ENCODE results near the gene SENP8. TPM values are rescaled to one million over a fixed set of nuclear protein-coding genes. Genes with fewer than 3 reads are reported as not detected.

The SENP8 gene
- total and polyA plus RNA-seq, 4 donors, result 5.1 to 6.7 (median 6.0) TPM

DNA sequence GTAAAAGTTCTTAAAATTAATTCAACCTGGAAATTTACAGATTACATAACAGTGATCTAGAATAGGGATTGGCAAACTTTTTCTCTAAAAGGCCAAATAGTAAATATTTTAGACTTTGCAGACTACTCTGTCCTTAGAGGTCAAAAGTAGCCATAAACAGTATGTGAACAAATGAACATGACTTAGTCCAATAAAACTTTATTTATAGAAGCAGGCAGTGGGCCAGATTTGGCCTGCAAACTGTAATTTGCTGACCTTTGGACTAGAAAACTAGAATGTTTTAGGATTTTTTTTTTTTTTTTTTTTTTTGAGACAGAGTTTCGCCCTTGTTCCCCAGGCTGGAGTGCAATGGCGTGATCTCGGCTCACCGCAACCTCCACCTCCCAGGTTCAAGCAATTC lies 12.1 kb downstream of the SENP8 start:
- WGBS (ENCODE audit: insufficient coverage), result 100% methylated on average over 4 of the region's 4 CpGs
- Histone ChIP-seq H3K27me3 (ENCODE audit: control insufficient read depth, insufficient read depth, low read length) (no peaks in the 10 kb centered on the region), H3K9me3 (ENCODE audit: control insufficient read depth, insufficient read depth, low read length) (no peaks in the 10 kb centered on the region), H3K4me1 (ENCODE audit: control insufficient read depth, insufficient read depth, low read length) (no peaks in the 10 kb centered on the region), H3K36me3 (ENCODE audit: control insufficient read depth, insufficient read depth, low read length) (no peaks in the 10 kb centered on the region), H3K27ac (ENCODE audit: low read depth, low read length) (no peak overlapping the region), H3K4me3 (ENCODE audit: low read depth, low read length) (no peak overlapping the region)
- DNase-seq (ENCODE audit: low read depth in 4 of 6, low spot score in 6 of 6), result no peak

DNA sequence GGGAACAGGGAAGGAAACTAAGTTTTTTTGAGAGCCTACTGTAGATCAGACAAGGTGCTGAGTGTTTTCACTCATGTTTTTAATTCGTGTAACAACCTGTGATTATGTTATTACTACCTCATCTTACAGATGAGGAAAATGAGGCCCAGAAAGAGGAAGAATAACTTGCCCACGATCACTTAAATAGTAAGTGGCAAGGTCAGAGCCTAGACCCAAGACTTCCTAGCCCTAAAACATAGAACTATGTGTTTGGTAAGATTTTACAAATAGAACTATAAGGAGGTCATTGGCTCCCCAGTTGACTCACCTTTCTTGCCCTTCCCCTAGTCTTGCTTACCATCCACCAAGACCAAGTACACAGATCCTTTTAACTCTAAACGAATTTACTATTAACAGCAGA lies 13.7 kb downstream of the SENP8 start:
- WGBS (ENCODE audit: insufficient coverage), result no CpG with 5 or more reads among the region's 3 CpGs
- H3K36me3 ChIP-seq (ENCODE audit: control insufficient read depth, insufficient read depth, low read length), result no peaks in the 10 kb centered on the region
- H3K27ac ChIP-seq (ENCODE audit: low read depth, low read length), result no peak overlapping the region
- no peaks in the 10 kb centered on the region for H3K4me1 ChIP-seq (ENCODE audit: control insufficient read depth, insufficient read depth, low read length)
- DNase-seq (ENCODE audit: low read depth in 4 of 6, low spot score in 6 of 6), result no peak
- no peaks in the 10 kb centered on the region for H3K27me3 ChIP-seq (ENCODE audit: control insufficient read depth, insufficient read depth, low read length)
- H3K9me3 ChIP-seq (ENCODE audit: control insufficient read depth, insufficient read depth, low read length), result no peaks in the 10 kb centered on the region
- no peak overlapping the region for H3K4me3 ChIP-seq (ENCODE audit: low read depth, low read length)

DNA sequence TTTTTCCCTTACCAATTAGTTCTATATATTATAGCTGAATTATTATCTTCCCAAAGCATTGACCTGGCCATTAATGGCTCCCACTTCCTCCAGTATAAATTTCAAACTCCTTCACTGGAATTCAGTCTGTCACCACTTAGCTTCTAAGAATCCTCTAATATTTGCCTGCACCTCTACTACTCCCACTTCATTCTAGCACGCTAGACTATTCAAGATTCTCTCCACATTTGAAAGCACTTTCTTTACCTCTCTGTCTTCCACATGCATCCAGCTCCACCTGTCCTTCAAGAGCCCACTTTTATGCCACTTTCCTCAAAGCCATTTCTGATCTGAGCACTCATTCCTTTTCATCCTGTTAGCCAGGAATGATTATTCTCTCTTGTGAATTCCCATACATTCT lies 15.0 kb downstream of the SENP8 start:
- no peaks in the 10 kb centered on the region for H3K27me3 ChIP-seq (ENCODE audit: control insufficient read depth, insufficient read depth, low read length)

DNA sequence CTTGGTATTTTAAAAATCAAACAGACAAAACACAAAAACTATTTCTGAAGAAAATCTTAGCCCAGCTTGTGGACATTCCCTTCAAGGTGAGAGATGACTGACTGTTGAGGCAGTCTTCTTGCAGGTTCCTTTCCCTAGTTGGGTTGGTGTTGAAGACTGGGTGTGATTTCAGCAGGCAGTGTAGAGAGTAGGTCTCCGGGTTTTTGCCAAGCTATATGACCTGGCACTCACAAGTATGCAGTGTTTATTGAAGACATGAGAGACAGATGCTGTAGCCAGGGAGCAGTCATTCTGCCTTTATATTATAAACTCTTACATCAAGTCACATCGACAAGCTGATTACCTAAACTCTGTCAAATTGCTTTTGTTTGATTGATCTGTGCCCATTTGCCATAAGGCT lies 17.5 kb downstream of the SENP8 start:
- Histone ChIP-seq H3K4me3 (ENCODE audit: low read depth, low read length) (no peak overlapping the region), H3K27me3 (ENCODE audit: control insufficient read depth, insufficient read depth, low read length) (no peaks in the 10 kb centered on the region), H3K27ac (ENCODE audit: low read depth, low read length) (no peak overlapping the region), H3K36me3 (ENCODE audit: control insufficient read depth, insufficient read depth, low read length) (no peaks in the 10 kb centered on the region), H3K9me3 (ENCODE audit: control insufficient read depth, insufficient read depth, low read length) (no peaks in the 10 kb centered on the region), H3K4me1 (ENCODE audit: control insufficient read depth, insufficient read depth, low read length) (no peaks in the 10 kb centered on the region)
- WGBS (ENCODE audit: insufficient coverage), result no CpG with 5 or more reads among the region's 2 CpGs
- DNase-seq (ENCODE audit: low read depth in 4 of 6, low spot score in 6 of 6), result peak in 1 of 6 donors; percentile 24

More for the DNA sequence above, 15.0 kb downstream of the SENP8 start:
- Histone ChIP-seq H3K36me3 (ENCODE audit: control insufficient read depth, insufficient read depth, low read length) (no peaks in the 10 kb centered on the region), H3K9me3 (ENCODE audit: control insufficient read depth, insufficient read depth, low read length) (no peaks in the 10 kb centered on the region), H3K4me3 (ENCODE audit: low read depth, low read length) (no peak overlapping the region), H3K4me1 (ENCODE audit: control insufficient read depth, insufficient read depth, low read length) (no peaks in the 10 kb centered on the region), H3K27ac (ENCODE audit: low read depth, low read length) (no peak overlapping the region)
- no peak for DNase-seq (ENCODE audit: low read depth in 4 of 6, low spot score in 6 of 6)
- WGBS (ENCODE audit: insufficient coverage), result 100% methylated on average over 1 of the region's 1 CpG

DNA sequence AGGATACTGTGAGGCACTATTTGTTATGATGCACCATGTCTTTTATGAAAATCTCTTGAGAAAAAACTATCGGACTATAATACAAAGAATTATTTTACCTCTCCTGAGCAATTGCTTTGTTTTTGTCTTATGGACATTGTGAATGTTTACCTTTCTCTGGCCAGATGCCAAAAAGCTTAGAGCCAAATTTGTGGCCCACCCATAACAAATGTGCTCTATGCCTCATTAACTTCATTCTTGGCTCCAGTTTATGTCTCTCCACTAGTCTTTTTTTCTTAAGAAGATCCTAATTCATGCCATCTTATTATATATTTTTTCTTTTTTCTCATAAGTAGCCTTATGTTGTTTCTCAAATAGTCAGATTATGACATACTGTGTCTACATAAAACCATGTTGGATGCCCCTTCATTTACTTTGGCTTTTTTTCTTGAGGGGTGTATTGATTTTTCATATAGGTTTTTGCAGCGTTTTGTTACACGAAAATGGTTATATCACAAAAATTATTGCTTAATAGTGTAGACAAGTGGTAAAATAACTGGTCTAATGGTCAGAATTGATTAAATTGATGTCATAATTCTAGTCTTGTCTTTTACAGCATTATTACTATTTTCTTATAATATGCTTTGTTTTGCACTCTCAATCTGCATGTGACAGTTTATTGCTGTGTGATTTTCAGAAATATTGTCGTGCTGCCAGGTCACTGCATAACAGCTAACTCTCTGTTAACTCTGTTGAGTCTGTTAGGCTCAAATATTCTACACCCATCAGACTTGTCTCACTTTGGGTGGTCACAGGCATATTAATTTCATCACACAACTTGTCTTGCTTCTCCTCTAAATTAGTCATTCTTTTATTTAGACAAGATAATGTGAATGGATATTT lies 18.2 kb downstream of the SENP8 start:
- no peak overlapping the region for H3K27ac ChIP-seq (ENCODE audit: low read depth, low read length)
- WGBS (ENCODE audit: insufficient coverage), result 40% methylated on average over 1 of the region's 4 CpGs

DNA sequence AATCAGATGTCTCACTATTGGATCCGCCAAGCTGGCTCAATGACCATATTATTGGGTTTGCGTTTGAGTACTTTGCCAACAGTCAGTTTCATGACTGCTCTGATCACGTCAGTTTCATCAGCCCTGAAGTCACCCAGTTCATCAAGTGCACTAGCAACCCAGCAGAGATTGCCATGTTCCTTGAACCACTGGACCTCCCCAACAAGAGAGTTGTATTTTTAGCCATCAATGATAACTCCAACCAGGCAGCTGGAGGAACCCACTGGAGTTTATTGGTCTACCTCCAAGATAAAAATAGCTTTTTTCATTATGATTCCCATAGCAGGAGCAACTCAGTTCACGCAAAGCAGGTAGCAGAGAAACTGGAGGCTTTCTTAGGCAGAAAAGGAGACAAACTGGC lies 21.5 kb downstream of the SENP8 start:
- no peak for DNase-seq (ENCODE audit: low read depth in 4 of 6, low spot score in 6 of 6)
- no peaks in the 10 kb centered on the region for H3K4me1 ChIP-seq (ENCODE audit: control insufficient read depth, insufficient read depth, low read length)
- WGBS (ENCODE audit: insufficient coverage), result 98% methylated on average over 3 of the region's 4 CpGs
- H3K36me3 ChIP-seq (ENCODE audit: control insufficient read depth, insufficient read depth, low read length), result no peaks in the 10 kb centered on the region
- H3K27me3 ChIP-seq (ENCODE audit: control insufficient read depth, insufficient read depth, low read length), result no peaks in the 10 kb centered on the region
- H3K4me3 ChIP-seq (ENCODE audit: low read depth, low read length), result no peak overlapping the region
- no peaks in the 10 kb centered on the region for H3K9me3 ChIP-seq (ENCODE audit: control insufficient read depth, insufficient read depth, low read length)
- H3K27ac ChIP-seq (ENCODE audit: low read depth, low read length), result no peak overlapping the region

More for the DNA sequence above, 18.2 kb downstream of the SENP8 start:
- DNase-seq (ENCODE audit: low read depth in 4 of 6, low spot score in 6 of 6), result peak in 2 of 6 donors; percentile 28 to 33
- Histone ChIP-seq H3K9me3 (ENCODE audit: control insufficient read depth, insufficient read depth, low read length) (no peaks in the 10 kb centered on the region), H3K4me1 (ENCODE audit: control insufficient read depth, insufficient read depth, low read length) (no peaks in the 10 kb centered on the region), H3K4me3 (ENCODE audit: low read depth, low read length) (no peak overlapping the region), H3K36me3 (ENCODE audit: control insufficient read depth, insufficient read depth, low read length) (no peaks in the 10 kb centered on the region), H3K27me3 (ENCODE audit: control insufficient read depth, insufficient read depth, low read length) (no peaks in the 10 kb centered on the region)

DNA sequence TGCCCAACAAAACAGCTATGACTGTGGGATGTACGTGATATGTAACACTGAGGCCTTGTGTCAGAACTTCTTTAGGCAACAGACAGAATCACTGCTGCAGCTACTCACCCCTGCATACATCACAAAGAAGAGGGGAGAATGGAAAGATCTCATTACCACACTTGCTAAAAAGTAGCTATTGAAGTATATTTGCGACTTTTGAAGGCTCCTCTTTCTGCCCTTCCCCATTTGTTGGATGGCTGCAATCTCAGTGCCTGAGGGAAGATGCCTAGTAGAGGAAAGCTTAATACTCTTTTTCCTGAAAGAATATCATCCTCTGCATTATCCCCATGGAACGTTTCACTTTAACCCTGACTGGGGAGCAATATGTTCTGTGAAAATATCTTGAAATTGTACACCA lies 21.9 kb downstream of the SENP8 start:
- no CpG with 5 or more reads among the region's 3 CpGs for WGBS (ENCODE audit: insufficient coverage)
- Histone ChIP-seq H3K9me3 (ENCODE audit: control insufficient read depth, insufficient read depth, low read length) (no peaks in the 10 kb centered on the region), H3K27ac (ENCODE audit: low read depth, low read length) (no peak overlapping the region)

DNA sequence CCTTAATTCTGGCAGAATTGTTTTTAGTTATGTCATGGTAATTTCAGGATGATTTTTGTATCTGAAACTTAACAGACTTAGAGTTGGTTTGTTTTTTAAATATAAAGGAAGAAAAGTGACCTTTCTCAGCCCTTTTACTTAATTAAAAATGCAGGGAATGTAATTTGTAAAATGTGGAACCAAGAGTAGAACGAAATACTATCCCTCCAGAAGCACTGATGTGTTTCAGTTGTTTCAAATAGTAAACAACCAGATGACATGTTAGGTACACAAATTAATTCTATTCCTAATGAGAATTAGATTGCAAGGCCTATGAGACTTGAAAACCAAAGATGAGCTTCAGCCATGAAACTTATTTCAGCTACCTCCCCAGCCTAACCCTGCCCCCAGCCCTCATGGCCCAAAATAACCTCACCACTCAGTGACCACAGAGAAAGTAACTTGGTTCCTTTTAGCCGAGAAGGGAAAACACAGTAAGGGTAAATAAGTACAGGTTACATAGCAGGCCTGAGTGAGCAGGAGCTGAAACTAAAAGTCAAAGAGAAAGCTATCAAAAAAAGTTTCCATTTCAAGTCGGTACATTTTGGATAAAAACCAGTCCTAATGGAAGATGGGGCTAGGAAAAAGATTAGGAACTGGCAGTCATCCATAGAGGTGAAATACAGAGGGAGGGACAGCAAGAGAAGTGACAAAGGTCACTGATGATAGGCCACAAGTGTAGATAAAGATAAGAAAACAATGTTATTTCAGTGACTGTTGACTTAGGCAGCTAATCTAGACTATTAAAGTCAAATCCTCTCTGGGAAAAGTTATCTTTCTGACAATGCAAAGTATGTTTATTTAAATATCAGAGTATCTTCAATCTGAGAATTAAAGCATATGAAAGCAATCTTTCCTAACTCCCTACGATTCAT lies 23.2 kb downstream of the SENP8 start:
- H3K9me3 ChIP-seq (ENCODE audit: control insufficient read depth, insufficient read depth, low read length), result no peaks in the 10 kb centered on the region
- no peak overlapping the region for H3K4me3 ChIP-seq (ENCODE audit: low read depth, low read length)
- 89% methylated on average over 1 of the region's 4 CpGs for WGBS (ENCODE audit: insufficient coverage)
- H3K27ac ChIP-seq (ENCODE audit: low read depth, low read length), result no peak overlapping the region
- DNase-seq (ENCODE audit: low read depth in 4 of 6, low spot score in 6 of 6), result no peak
- no peaks in the 10 kb centered on the region for H3K4me1 ChIP-seq (ENCODE audit: control insufficient read depth, insufficient read depth, low read length)
- no peaks in the 10 kb centered on the region for H3K36me3 ChIP-seq (ENCODE audit: control insufficient read depth, insufficient read depth, low read length)
- no peaks in the 10 kb centered on the region for H3K27me3 ChIP-seq (ENCODE audit: control insufficient read depth, insufficient read depth, low read length)

More for the DNA sequence above, 21.9 kb downstream of the SENP8 start:
- Histone ChIP-seq H3K27me3 (ENCODE audit: control insufficient read depth, insufficient read depth, low read length) (no peaks in the 10 kb centered on the region), H3K4me3 (ENCODE audit: low read depth, low read length) (no peak overlapping the region), H3K36me3 (ENCODE audit: control insufficient read depth, insufficient read depth, low read length) (no peaks in the 10 kb centered on the region), H3K4me1 (ENCODE audit: control insufficient read depth, insufficient read depth, low read length) (no peaks in the 10 kb centered on the region)
- DNase-seq (ENCODE audit: low read depth in 4 of 6, low spot score in 6 of 6), result no peak

DNA sequence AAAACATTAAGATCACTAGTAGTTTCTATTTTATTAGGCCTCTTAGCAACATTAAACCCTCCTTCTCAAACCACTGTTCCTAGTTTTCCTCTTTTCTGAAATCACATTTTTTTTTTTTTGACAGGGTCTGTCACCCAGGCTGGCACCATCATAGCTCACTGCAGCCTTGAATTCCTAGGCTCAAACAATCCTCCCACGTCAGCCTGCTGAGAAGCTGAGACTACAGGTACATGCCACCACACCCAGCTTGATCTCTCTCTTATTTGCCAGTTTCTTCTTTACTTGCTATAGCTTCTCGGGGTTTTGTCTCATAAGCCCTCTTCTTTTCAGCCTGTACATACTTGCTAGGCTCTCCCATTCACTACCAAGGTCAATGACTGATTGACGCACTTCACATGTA lies 28.0 kb downstream of the SENP8 start:
- Histone ChIP-seq H3K36me3 (ENCODE audit: control insufficient read depth, insufficient read depth, low read length) (no peaks in the 10 kb centered on the region), H3K4me1 (ENCODE audit: control insufficient read depth, insufficient read depth, low read length) (no peaks in the 10 kb centered on the region), H3K9me3 (ENCODE audit: control insufficient read depth, insufficient read depth, low read length) (no peaks in the 10 kb centered on the region), H3K4me3 (ENCODE audit: low read depth, low read length) (no peak overlapping the region), H3K27ac (ENCODE audit: low read depth, low read length) (no peak overlapping the region), H3K27me3 (ENCODE audit: control insufficient read depth, insufficient read depth, low read length) (no peaks in the 10 kb centered on the region)
- 98% methylated on average over 3 of the region's 3 CpGs for WGBS (ENCODE audit: insufficient coverage)
- DNase-seq (ENCODE audit: low read depth in 4 of 6, low spot score in 6 of 6), result no peak

Data from spinal cord (tissue), 10 donors.